Nephron (organoid): ENCODE results near the gene EIF4E1B.

ENCODE experiments used
- H3K27ac Mint-ChIP-seq, 3 experiments: 2 replicates each; pipeline ENCODE4 v1.8.0; 2020; ENCODE audit warnings: mixed read lengths in 3 of 3, mild to moderate bottlenecking in 2 of 3, moderate library complexity in 1 of 3
- H3K27me3 Mint-ChIP-seq: 2 replicates; pipeline ENCODE4 v1.8.0; 2021; ENCODE audit warnings: low read depth, mild to moderate bottlenecking, moderate library complexity, mixed read lengths
- H3K36me3 Mint-ChIP-seq: 2 replicates; pipeline ENCODE4 v1.8.0; 2020; ENCODE audit warnings: low read depth, mixed read lengths
- H3K4me1 Mint-ChIP-seq: 2 replicates; pipeline ENCODE4 v1.8.0; 2020; ENCODE audit warnings: mixed read lengths
- H3K4me3 Mint-ChIP-seq, 3 experiments: 2 replicates each; pipeline ENCODE4 v1.8.0; 2020; ENCODE audit warnings: mild to moderate bottlenecking in 3 of 3, mixed read lengths in 3 of 3, moderate library complexity in 2 of 3
- H3K9me3 Mint-ChIP-seq: 2 replicates; pipeline ENCODE4 v1.8.0; 2020; ENCODE audit warnings: mixed read lengths
- CTCF ChIP-seq, 3 experiments: fragments of 200-600 bp; sonication (generic); IDR thresholded peaks; one replicate each; pipeline ENCODE4 v1.5.0; 2021; ENCODE audit warnings: antibody characterized with exemption in 3 of 3; ENCODE audit not compliant: unreplicated experiment in 3 of 3

The EIF4E1B gene

GRCh38 chr5:176658007-176658599 is 27.6 kb downstream of the EIF4E1B start:
- peaks cover 17% of the 10 kb centered on the region for H3K27me3 Mint-ChIP-seq
- TF ChIP-seq CTCF (IDR thresholded peaks at IDR 0.05; ENCODE audit: unreplicated experiment in 3 of 3) = peak; percentile 86 to 87 (median 86)
- no peak overlapping the region for H3K4me3 Mint-ChIP-seq
- peaks cover 8% of the 10 kb centered on the region for H3K36me3 Mint-ChIP-seq
- H3K27ac Mint-ChIP-seq = no peak overlapping the region
- H3K4me1 Mint-ChIP-seq = peaks cover 15% of the 10 kb centered on the region
- no peaks in the 10 kb centered on the region for H3K9me3 Mint-ChIP-seq

GRCh38 chr5:176658817-176659511 is 28.5 kb downstream of the EIF4E1B start:
- Mint-ChIP-seq H3K4me3 (no peak overlapping the region), H3K27ac (no peak overlapping the region), H3K4me1 (peaks cover 7% of the 10 kb centered on the region), H3K36me3 (peaks cover 4% of the 10 kb centered on the region), H3K9me3 (no peaks in the 10 kb centered on the region), H3K27me3 (peaks cover 25% of the 10 kb centered on the region)
- TF ChIP-seq CTCF (IDR thresholded peaks at IDR 0.05; ENCODE audit: unreplicated experiment in 3 of 3) = no peak

GRCh38 chr5:176659512-176659839 is 29.0 kb downstream of the EIF4E1B start:
- Mint-ChIP-seq H3K9me3 (no peaks in the 10 kb centered on the region), H3K36me3 (peaks cover 4% of the 10 kb centered on the region), H3K27me3 (peaks cover 30% of the 10 kb centered on the region), H3K4me1 (peaks cover 6% of the 10 kb centered on the region), H3K4me3 (no peak overlapping the region), H3K27ac (no peak overlapping the region)
- no peak for TF ChIP-seq CTCF (IDR thresholded peaks at IDR 0.05; ENCODE audit: unreplicated experiment in 3 of 3)

- peaks cover 6% of the 10 kb centered on the region for H3K4me1 Mint-ChIP-seq
- no peak for TF ChIP-seq CTCF (IDR thresholded peaks at IDR 0.05; ENCODE audit: unreplicated experiment in 3 of 3)
- no peaks in the 10 kb centered on the region for H3K9me3 Mint-ChIP-seq
- no peak overlapping the region for H3K4me3 Mint-ChIP-seq
- peaks cover 4% of the 10 kb centered on the region for H3K36me3 Mint-ChIP-seq
- H3K27me3 Mint-ChIP-seq = peaks cover 32% of the 10 kb centered on the region
- H3K27ac Mint-ChIP-seq = no peak overlapping the region
Observed at GRCh38 chr5:176659860-176660461, 29.5 kb downstream of the EIF4E1B start.

GRCh38 chr5:176660530-176660859 is 30.0 kb downstream of the EIF4E1B start:
- Mint-ChIP-seq H3K4me3 (no peak overlapping the region), H3K27me3 (peaks cover 38% of the 10 kb centered on the region), H3K36me3 (peaks cover 4% of the 10 kb centered on the region)

More at GRCh38 chr5:176660530-176660859, 30.0 kb downstream of the EIF4E1B start:
- TF ChIP-seq CTCF (IDR thresholded peaks at IDR 0.05; ENCODE audit: unreplicated experiment in 3 of 3) = no peak
- H3K27ac Mint-ChIP-seq = no peak overlapping the region
- H3K9me3 Mint-ChIP-seq = peaks cover 2% of the 10 kb centered on the region
- H3K4me1 Mint-ChIP-seq = peaks cover 6% of the 10 kb centered on the region
